HepG2 (cell line): ENCODE data around the gene TM4SF1. TPM values are rescaled to one million over a fixed set of nuclear protein-coding genes. Genes with fewer than 3 reads are reported as not detected.

Source experiments
- ARID3A ChIP-seq: IDR thresholded peaks from 2 replicates; pipeline ENCODE4 v1.6.1; 2012; ENCODE audit warnings: low read depth, low read length, improper control_type of control experiment
- CEBPG ChIP-seq: IDR thresholded peaks from 2 replicates; pipeline ENCODE4 v1.6.1; 2016
- CSRNP1 ChIP-seq: sonication (generic); formaldehyde crosslinking; IDR thresholded peaks from 2 replicates; pipeline ENCODE4 v1.8.1; 2023; ENCODE audit warnings: mild to moderate bottlenecking, missing genetic modification reagents
- FOSL2 ChIP-seq: sonication (generic); formaldehyde crosslinking; IDR thresholded peaks from 2 replicates; pipeline ENCODE4 v1.4.0; 2020; ENCODE audit warnings: missing genetic modification reagents
- GATAD2A ChIP-seq: IDR thresholded peaks from 2 replicates; pipeline ENCODE4 v1.6.1; 2016
- HDAC1 ChIP-seq: sonication (generic); formaldehyde crosslinking; IDR thresholded peaks from 2 replicates; pipeline ENCODE4 v1.5.1; 2020; ENCODE audit warnings: mild to moderate bottlenecking, missing genetic modification reagents
- HMG20A ChIP-seq: IDR thresholded peaks from 2 replicates; pipeline ENCODE4 v1.6.1; 2016; ENCODE audit warnings: borderline replicate concordance
- HOXD1 ChIP-seq: sonication (generic); formaldehyde crosslinking; IDR thresholded peaks from 2 replicates; pipeline ENCODE4 v1.5.0; 2020; ENCODE audit warnings: missing genetic modification reagents
- KDM5A ChIP-seq: fragments of 200-600 bp; sonication (generic); IDR thresholded peaks from 2 replicates; pipeline ENCODE4 v1.7.0; 2018; ENCODE audit warnings: antibody characterized with exemption, mild to moderate bottlenecking, low read length, borderline replicate concordance
- KLF6 ChIP-seq: IDR thresholded peaks from 2 replicates; pipeline ENCODE4 v1.8.0; 2016; ENCODE audit warnings: missing biosample characterization, missing genetic modification reagents
- MEIS1 ChIP-seq: sonication (generic); formaldehyde crosslinking; IDR thresholded peaks from 2 replicates; pipeline ENCODE4 v1.9.0; 2021; ENCODE audit warnings: mild to moderate bottlenecking, missing genetic modification reagents, moderate library complexity, borderline replicate concordance
- MTF2 ChIP-seq: sonication (generic); formaldehyde crosslinking; IDR thresholded peaks from 2 replicates; pipeline ENCODE4 v1.5.0; 2020; ENCODE audit warnings: missing genetic modification reagents, borderline replicate concordance
- NFYC ChIP-seq: IDR thresholded peaks from 2 replicates; pipeline ENCODE4 v1.6.1; 2016; ENCODE audit warnings: missing genetic modification reagents, missing compliant biosample characterization
- RBM22 ChIP-seq: fragments of 200-400 bp; formaldehyde crosslinking; optimal IDR thresholded peaks from 2 replicates; pipeline ENCODE3; 2017; ENCODE audit warnings: mild to moderate bottlenecking, low read length, moderate library complexity
- REPIN1 ChIP-seq: sonication (generic); formaldehyde crosslinking; IDR thresholded peaks from 2 replicates; pipeline ENCODE4 v1.8.0; 2022; ENCODE audit warnings: missing genetic modification reagents, low read depth, mild to moderate bottlenecking, borderline replicate concordance
- SKI ChIP-seq: fragments of 450-650 bp; IDR thresholded peaks from one replicate; pipeline ENCODE4 v1.6.1; 2018; ENCODE audit warnings: mild to moderate bottlenecking; ENCODE audit not compliant: partially characterized antibody
- WIZ ChIP-seq: sonication (generic); formaldehyde crosslinking; IDR thresholded peaks from 2 replicates; pipeline ENCODE4 v1.5.1; 2020; ENCODE audit warnings: mild to moderate bottlenecking, missing genetic modification reagents
- XBP1 ChIP-seq: sonication (generic); formaldehyde crosslinking; IDR thresholded peaks from 2 replicates; pipeline ENCODE4 v1.5.0; 2020; ENCODE audit warnings: missing genetic modification reagents
- ZNF18 ChIP-seq: sonication (generic); formaldehyde crosslinking; IDR thresholded peaks from 2 replicates; pipeline ENCODE4 v1.8.0; 2022; ENCODE audit warnings: mild to moderate bottlenecking, missing genetic modification reagents; ENCODE audit not compliant: insufficient replicate concordance
- ZNF207 ChIP-seq: fragments of 450-650 bp; IDR thresholded peaks from 2 replicates; pipeline ENCODE4 v1.6.1; 2016; ENCODE audit warnings: antibody characterized with exemption, borderline replicate concordance
- ZNF430 ChIP-seq: sonication (generic); formaldehyde crosslinking; IDR thresholded peaks from 2 replicates; pipeline ENCODE4 v1.9.0; 2021; ENCODE audit warnings: mild to moderate bottlenecking, missing genetic modification reagents
- ZNF691 ChIP-seq: sonication (generic); formaldehyde crosslinking; IDR thresholded peaks from 2 replicates; pipeline ENCODE4 v1.4.0; 2020; ENCODE audit warnings: missing genetic modification reagents, low read depth, mild to moderate bottlenecking, borderline replicate concordance
- ZNF772 ChIP-seq: sonication (generic); formaldehyde crosslinking; IDR thresholded peaks from 2 replicates; pipeline ENCODE4 v1.5.0; 2020; ENCODE audit warnings: mild to moderate bottlenecking, missing genetic modification reagents
- ZNF850 ChIP-seq: sonication (generic); formaldehyde crosslinking; conservative IDR thresholded peaks from 2 replicates; pipeline ENCODE4 v1.9.0; 2021; ENCODE audit warnings: mild to moderate bottlenecking, missing genetic modification reagents
- ZSCAN22 ChIP-seq: sonication (generic); formaldehyde crosslinking; IDR thresholded peaks from 2 replicates; pipeline ENCODE4 v1.4.0; 2020; ENCODE audit warnings: mild to moderate bottlenecking, missing genetic modification reagents
- polyA plus RNA-seq, 8 experiments: library from polyadenylated mRNA; depleted of rRNA in 3 of 8; stranded (reverse) in 7 of 8; unstranded in 1 of 8; fragments of >200 nt; fragmentation: Illumina TruSeq in 4 of 8; extraction: Trizol in 4 of 8; gene quantifications; 2 replicates each; pipeline versions ENCODE4 v1.2.1 to v1.2.3, GENCODE V29; 2011 to 2016; ENCODE audit warnings: low read depth in 4 of 8, missing spikeins in 1 of 8, mixed read lengths in 1 of 8; ENCODE audit not compliant: insufficient read depth in 1 of 8
- total RNA-seq, 5 experiments: library from RNA; depleted of rRNA; stranded (reverse); fragments of >200 nt; fragmentation: Illumina TruSeq; extraction: Trizol; gene quantifications; 2 replicates each; pipeline ENCODE4 v1.2.3, GENCODE V29; 2016; ENCODE audit warnings: low read depth in 1 of 5

Gene TM4SF1
- total and polyA plus RNA-seq, 2 of the 13 experiments (the other 11 are each of a cell fraction or from before 2014, with no cell fraction given), result 431 to 1,359 TPM

GRCh38 chr3:149384911-149385321 lies 7.5 kb upstream of the TM4SF1 start (continued):
- TF ChIP-seq ZNF18 (no peak), ZNF430 (no peak), ZSCAN22 (CRISPR knock-in tag) (no peak), GATAD2A (CRISPR knock-in tag) (0 out of 2 replicates have a peak, but pooled peaks have one; percentile 17), HOXD1 (CRISPR knock-in tag) (no peak), ZNF850 (CRISPR knock-in tag) (no peak), RBM22 (peak; percentile 93), WIZ (CRISPR knock-in tag) (no peak), ZNF772 (no peak), KLF6 (CRISPR knock-in tag) (no peak), ZNF691 (no peak), ARID3A (no peak), SKI (no peak), MTF2 (CRISPR knock-in tag) (no peak), CSRNP1 (CRISPR knock-in tag) (no peak), HMG20A (no peak), XBP1 (CRISPR knock-in tag) (no peak), FOSL2 (CRISPR knock-in tag) (peak; percentile 57), KDM5A (no peak), NFYC (CRISPR knock-in tag) (no peak), HDAC1 (no peak), ZNF207 (no peak), REPIN1 (CRISPR knock-in tag) (no peak), CEBPG (CRISPR knock-in tag) (no peak), MEIS1 (CRISPR knock-in tag) (no peak)
